Neural cell (in vitro differentiated cells): ENCODE results near the gene ETV6. TPM values are rescaled to one million over a fixed set of nuclear protein-coding genes. Genes with fewer than 3 reads are reported as not detected.

Source experiments
- H2AFZ ChIP-seq: fragments of 200-600, 300-800 bp; sonication (generic), shearing (Covaris generic); 2 replicates; pipeline ENCODE4 v1.6.0; 2014; ENCODE audit warnings: low read depth, mild to moderate bottlenecking, antibody characterized with exemption, low read length, moderate library complexity
- H3F3A ChIP-seq: fragments of 200-600 bp; shearing (Covaris generic); 2 replicates; pipeline ENCODE4 v1.6.1; 2016; ENCODE audit warnings: mild to moderate bottlenecking, moderate library complexity, mixed read lengths, antibody characterized with exemption, low read length; ENCODE audit not compliant: insufficient read depth, poor library complexity, severe bottlenecking
- H3K27ac ChIP-seq: fragments of 200-600, 300-800 bp; sonication (generic), shearing (Covaris generic); 2 replicates; pipeline ENCODE4 v1.5.1; 2014; ENCODE audit warnings: mild to moderate bottlenecking, low read length, moderate library complexity
- H3K27me3 ChIP-seq: fragments of 300-800, 200-600 bp; sonication (generic), shearing (Covaris generic); 2 replicates; pipeline ENCODE4 v1.6.0; 2014; ENCODE audit warnings: mild to moderate bottlenecking, low read depth, low read length, moderate library complexity; ENCODE audit not compliant: insufficient read depth
- H3K36me3 ChIP-seq: fragments of 300-800, 200-600 bp; sonication (generic), shearing (Covaris generic); 2 replicates; pipeline ENCODE4 v1.5.1; 2014; ENCODE audit warnings: mild to moderate bottlenecking, antibody characterized with exemption, low read length, moderate library complexity; ENCODE audit not compliant: insufficient read depth
- H3K4me2 ChIP-seq: fragments of 300-800, 200-600 bp; sonication (generic), shearing (Covaris generic); 2 replicates; pipeline ENCODE4 v1.6.0; 2014; ENCODE audit warnings: mild to moderate bottlenecking, low read length
- H3K4me3 ChIP-seq: fragments of 300-800, 200-600 bp; sonication (generic), shearing (Covaris generic); 2 replicates; pipeline ENCODE4 v1.5.1; 2014; ENCODE audit warnings: mild to moderate bottlenecking, low read length, moderate library complexity
- H3K79me2 ChIP-seq: fragments of 200-600 bp; shearing (Covaris generic); replicated peaks from 2 replicates; pipeline ENCODE4 v1.6.0; 2014; ENCODE audit warnings: mild to moderate bottlenecking, low read length, moderate library complexity; ENCODE audit not compliant: insufficient read depth
- H3K9ac ChIP-seq: fragments of 300-800, 200-600 bp; sonication (generic), shearing (Covaris generic); 2 replicates; pipeline ENCODE4 v1.6.1; 2016; ENCODE audit warnings: mild to moderate bottlenecking, low read length, mixed read lengths
- H3K9me2 ChIP-seq: fragments of 200-600 bp; shearing (Covaris generic); 2 replicates; pipeline ENCODE4 v1.6.1; 2016; ENCODE audit warnings: mild to moderate bottlenecking, low read length, mixed read lengths; ENCODE audit not compliant: insufficient read depth
- H3K9me3 ChIP-seq: fragments of 200-600, 300-800 bp; sonication (generic), shearing (Covaris generic); 2 replicates; pipeline ENCODE4 v1.6.1; 2016; ENCODE audit warnings: mild to moderate bottlenecking, mixed run types, low read length, moderate library complexity, mixed read lengths
- H4K20me1 ChIP-seq: fragments of 200-600 bp; shearing (Covaris generic); 2 replicates; pipeline ENCODE4 v1.6.1; 2016; ENCODE audit warnings: mild to moderate bottlenecking, mixed run types; ENCODE audit not compliant: insufficient read depth
- EP300 ChIP-seq: fragments of 450-650 bp; conservative IDR thresholded peaks from 2 replicates; pipeline ENCODE4 v1.6.1; 2014; ENCODE audit warnings: antibody characterized with exemption, mild to moderate bottlenecking, moderate library complexity; ENCODE audit not compliant: poor library complexity, severe bottlenecking
- EZH2 ChIP-seq: fragments of 200-600, 300-800 bp; shearing (Covaris generic), sonication (generic); IDR thresholded peaks from 2 replicates; pipeline ENCODE4 v1.6.1; 2014; ENCODE audit warnings: antibody characterized with exemption, low read length, borderline replicate concordance, mild to moderate bottlenecking; ENCODE audit not compliant: insufficient read depth, poor library complexity, severe bottlenecking
- MXI1 ChIP-seq: fragments of 450-650 bp; conservative IDR thresholded peaks from 2 replicates; pipeline ENCODE4 v1.6.1; 2014; ENCODE audit warnings: antibody characterized with exemption, mild to moderate bottlenecking; ENCODE audit not compliant: poor library complexity, severe bottlenecking
- POLR2AphosphoS5 ChIP-seq: IDR thresholded peaks from 2 replicates; pipeline ENCODE4 v1.6.1; 2012
- RAD21 ChIP-seq: fragments of 450-650 bp; conservative IDR thresholded peaks from 2 replicates; pipeline ENCODE4 v1.6.1; 2014; ENCODE audit warnings: antibody characterized with exemption, mild to moderate bottlenecking, moderate library complexity
- SMC3 ChIP-seq: fragments of 450-650 bp; conservative IDR thresholded peaks from 2 replicates; pipeline ENCODE4 v1.6.1; 2014; ENCODE audit warnings: antibody characterized with exemption, mild to moderate bottlenecking, moderate library complexity; ENCODE audit not compliant: poor library complexity
- TAF1 ChIP-seq: IDR thresholded peaks from 2 replicates; pipeline ENCODE4 v1.6.1; 2012; ENCODE audit warnings: low read depth
- polyA plus RNA-seq: library from polyadenylated mRNA; depleted of rRNA; stranded (reverse); fragments of >200 nt; gene quantifications from 2 replicates; pipeline ENCODE4 v1.2.3, GENCODE V29; 2014
- TF ChIP-seq, protein P1 (sequence below): fragments of 450-650 bp; IDR thresholded peaks from 2 replicates; pipeline ENCODE4 v1.5.1; 2014; ENCODE audit warnings: antibody characterized with exemption, mild to moderate bottlenecking, moderate library complexity; ENCODE audit not compliant: poor library complexity, severe bottlenecking
- TF ChIP-seq, protein P2 (sequence below): IDR thresholded peaks from 2 replicates; pipeline ENCODE4 v1.6.1; 2012; ENCODE audit warnings: borderline replicate concordance

The ETV6 gene
- polyA plus RNA-seq, 1 donor from 2014 or later, result 1.6 TPM

DNA sequence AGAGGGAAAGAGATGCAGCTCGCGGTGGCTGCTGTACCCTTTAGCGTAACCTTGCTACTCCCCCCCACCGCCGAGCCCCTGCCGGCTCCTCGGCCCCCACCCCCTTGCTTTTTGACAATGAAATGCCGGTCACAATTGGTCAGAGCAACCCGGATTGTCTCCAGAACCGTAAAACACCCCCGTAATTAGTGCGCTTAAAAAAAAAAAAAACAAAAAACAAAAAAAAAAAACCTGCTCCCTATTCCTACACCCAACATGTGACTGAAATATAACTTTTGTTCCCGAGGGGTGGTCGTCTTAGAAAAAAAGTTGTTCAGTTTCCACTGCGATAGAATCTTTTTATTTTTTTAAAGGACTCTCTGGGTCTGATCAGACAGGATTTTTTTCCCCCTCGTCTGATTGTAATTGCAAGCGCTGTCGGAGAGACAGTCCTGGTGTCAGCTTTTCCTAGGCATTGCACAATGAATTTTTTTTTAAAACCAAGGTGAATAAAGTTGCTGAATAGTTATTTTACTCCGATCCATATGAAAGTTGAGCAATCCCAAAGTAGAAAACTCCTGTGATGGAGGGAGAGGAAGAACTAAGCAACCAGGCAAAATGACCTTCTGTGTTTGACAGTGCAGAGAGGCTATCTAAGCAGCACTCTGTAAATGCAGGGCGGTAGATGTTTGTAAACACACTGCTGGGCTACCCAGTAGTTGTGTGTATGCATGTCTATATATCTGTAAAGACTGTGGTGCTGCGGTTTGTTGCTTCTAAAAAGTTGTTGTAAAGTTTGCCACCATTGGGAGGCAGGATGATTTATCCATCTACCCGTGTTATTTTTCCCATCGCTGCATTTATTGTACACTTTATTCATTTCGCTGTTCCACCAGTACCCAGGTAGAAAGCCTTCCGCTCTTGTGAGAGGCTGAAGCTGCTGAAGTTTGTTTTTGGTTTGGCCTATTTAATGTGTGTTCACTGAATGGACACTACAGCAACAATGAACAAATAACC is 1.1 kb downstream of the ETV6 start:
- Histone ChIP-seq H3K36me3 (no peaks in the 10 kb centered on the region), H3K4me2 (peak overlapping the region; percentile 77), H3K9ac (peak overlapping the region; percentile 99), H3K27ac (peak overlapping the region; percentile 58), H4K20me1 (no peaks in the 10 kb centered on the region), H3K4me3 (peak overlapping the region; percentile 86), H3K79me2 (peaks cover 15% of the 10 kb centered on the region), H3F3A (no peaks in the 10 kb centered on the region), H3K27me3 (no peaks in the 10 kb centered on the region), H3K9me2 (no peaks in the 10 kb centered on the region), H3K9me3 (no peaks in the 10 kb centered on the region), H2AFZ (no peak overlapping the region)
- TF ChIP-seq SMC3 (peak; percentile 28), RAD21 (peak; percentile 24), EP300 (no peak)

DNA sequence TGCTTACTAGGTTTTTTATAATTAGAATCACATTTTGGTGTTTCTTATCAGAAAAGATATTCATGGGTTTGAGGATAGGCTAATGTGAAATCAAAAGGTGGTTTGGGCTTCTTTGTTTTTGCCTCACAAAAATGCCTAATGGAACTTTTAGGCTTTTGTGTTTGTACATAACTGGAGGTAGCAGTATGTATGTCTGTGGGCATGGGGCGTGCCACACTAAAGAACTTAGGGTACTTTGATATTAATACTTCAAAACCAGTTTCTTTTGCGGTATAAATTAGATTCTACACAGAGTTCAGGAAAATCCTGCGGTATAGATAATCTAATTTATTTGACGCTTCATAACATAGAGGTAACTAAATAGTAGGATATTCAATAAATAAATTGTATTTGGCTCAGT is 1.9 kb downstream of the ETV6 start:
- Histone ChIP-seq H3K27ac (no peak overlapping the region), H3K4me3 (peak overlapping the region; percentile 86)

More for the DNA sequence above, 1.9 kb downstream of the ETV6 start:
- H3K27me3 ChIP-seq, result no peaks in the 10 kb centered on the region
- H2AFZ ChIP-seq, result no peak overlapping the region
- no peaks in the 10 kb centered on the region for H3K9me3 ChIP-seq
- peak overlapping the region; percentile 77 for H3K4me2 ChIP-seq
- no peaks in the 10 kb centered on the region for H3K9me2 ChIP-seq
- TF ChIP-seq, protein P1, sequence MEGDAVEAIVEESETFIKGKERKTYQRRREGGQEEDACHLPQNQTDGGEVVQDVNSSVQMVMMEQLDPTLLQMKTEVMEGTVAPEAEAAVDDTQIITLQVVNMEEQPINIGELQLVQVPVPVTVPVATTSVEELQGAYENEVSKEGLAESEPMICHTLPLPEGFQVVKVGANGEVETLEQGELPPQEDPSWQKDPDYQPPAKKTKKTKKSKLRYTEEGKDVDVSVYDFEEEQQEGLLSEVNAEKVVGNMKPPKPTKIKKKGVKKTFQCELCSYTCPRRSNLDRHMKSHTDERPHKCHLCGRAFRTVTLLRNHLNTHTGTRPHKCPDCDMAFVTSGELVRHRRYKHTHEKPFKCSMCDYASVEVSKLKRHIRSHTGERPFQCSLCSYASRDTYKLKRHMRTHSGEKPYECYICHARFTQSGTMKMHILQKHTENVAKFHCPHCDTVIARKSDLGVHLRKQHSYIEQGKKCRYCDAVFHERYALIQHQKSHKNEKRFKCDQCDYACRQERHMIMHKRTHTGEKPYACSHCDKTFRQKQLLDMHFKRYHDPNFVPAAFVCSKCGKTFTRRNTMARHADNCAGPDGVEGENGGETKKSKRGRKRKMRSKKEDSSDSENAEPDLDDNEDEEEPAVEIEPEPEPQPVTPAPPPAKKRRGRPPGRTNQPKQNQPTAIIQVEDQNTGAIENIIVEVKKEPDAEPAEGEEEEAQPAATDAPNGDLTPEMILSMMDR, result no peak
- TF ChIP-seq MXI1 (no peak), EZH2 (no peak), EP300 (no peak), TAF1 (no peak), POLR2AphosphoS5 (no peak), RAD21 (no peak), SMC3 (no peak)
- TF ChIP-seq, protein P2, sequence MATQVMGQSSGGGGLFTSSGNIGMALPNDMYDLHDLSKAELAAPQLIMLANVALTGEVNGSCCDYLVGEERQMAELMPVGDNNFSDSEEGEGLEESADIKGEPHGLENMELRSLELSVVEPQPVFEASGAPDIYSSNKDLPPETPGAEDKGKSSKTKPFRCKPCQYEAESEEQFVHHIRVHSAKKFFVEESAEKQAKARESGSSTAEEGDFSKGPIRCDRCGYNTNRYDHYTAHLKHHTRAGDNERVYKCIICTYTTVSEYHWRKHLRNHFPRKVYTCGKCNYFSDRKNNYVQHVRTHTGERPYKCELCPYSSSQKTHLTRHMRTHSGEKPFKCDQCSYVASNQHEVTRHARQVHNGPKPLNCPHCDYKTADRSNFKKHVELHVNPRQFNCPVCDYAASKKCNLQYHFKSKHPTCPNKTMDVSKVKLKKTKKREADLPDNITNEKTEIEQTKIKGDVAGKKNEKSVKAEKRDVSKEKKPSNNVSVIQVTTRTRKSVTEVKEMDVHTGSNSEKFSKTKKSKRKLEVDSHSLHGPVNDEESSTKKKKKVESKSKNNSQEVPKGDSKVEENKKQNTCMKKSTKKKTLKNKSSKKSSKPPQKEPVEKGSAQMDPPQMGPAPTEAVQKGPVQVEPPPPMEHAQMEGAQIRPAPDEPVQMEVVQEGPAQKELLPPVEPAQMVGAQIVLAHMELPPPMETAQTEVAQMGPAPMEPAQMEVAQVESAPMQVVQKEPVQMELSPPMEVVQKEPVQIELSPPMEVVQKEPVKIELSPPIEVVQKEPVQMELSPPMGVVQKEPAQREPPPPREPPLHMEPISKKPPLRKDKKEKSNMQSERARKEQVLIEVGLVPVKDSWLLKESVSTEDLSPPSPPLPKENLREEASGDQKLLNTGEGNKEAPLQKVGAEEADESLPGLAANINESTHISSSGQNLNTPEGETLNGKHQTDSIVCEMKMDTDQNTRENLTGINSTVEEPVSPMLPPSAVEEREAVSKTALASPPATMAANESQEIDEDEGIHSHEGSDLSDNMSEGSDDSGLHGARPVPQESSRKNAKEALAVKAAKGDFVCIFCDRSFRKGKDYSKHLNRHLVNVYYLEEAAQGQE, result no peak
- H4K20me1 ChIP-seq, result no peaks in the 10 kb centered on the region
- peaks cover 17% of the 10 kb centered on the region for H3K79me2 ChIP-seq
- peak overlapping the region; percentile 7 for H3K9ac ChIP-seq
- no peaks in the 10 kb centered on the region for H3F3A ChIP-seq
- no peaks in the 10 kb centered on the region for H3K36me3 ChIP-seq
